ENCODE results near the gene MYBPC2. TPM values are rescaled to one million over a fixed set of nuclear protein-coding genes. Genes with fewer than 3 reads are reported as not detected.
A peak's percentile ranks its signal among the peaks of the same experiment; 100 is the strongest.

MYBPC2 gene
- total and polyA plus RNA-seq, 9 of the 15 experiments (the other 6 are each of a cell fraction or from before 2014, with no cell fraction given) = 0.01 to 0.14 (median 0.04) TPM; not detected in 6

- TF ChIP-seq, protein P1, sequence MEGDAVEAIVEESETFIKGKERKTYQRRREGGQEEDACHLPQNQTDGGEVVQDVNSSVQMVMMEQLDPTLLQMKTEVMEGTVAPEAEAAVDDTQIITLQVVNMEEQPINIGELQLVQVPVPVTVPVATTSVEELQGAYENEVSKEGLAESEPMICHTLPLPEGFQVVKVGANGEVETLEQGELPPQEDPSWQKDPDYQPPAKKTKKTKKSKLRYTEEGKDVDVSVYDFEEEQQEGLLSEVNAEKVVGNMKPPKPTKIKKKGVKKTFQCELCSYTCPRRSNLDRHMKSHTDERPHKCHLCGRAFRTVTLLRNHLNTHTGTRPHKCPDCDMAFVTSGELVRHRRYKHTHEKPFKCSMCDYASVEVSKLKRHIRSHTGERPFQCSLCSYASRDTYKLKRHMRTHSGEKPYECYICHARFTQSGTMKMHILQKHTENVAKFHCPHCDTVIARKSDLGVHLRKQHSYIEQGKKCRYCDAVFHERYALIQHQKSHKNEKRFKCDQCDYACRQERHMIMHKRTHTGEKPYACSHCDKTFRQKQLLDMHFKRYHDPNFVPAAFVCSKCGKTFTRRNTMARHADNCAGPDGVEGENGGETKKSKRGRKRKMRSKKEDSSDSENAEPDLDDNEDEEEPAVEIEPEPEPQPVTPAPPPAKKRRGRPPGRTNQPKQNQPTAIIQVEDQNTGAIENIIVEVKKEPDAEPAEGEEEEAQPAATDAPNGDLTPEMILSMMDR (IDR thresholded peaks at IDR 0.05 in 2 of 3, conservative IDR thresholded peaks at IDR 0.05 in 1 of 3; ENCODE audit: insufficient read depth in 2 of 3, low read depth in 1 of 3, low read length in 3 of 3) = peak; percentile 40 to 57 (median 41); a peak in 4 of 6 replicates
- no peak for TF ChIP-seq SRSF7 (optimal IDR thresholded peaks at IDR 0.05; ENCODE audit: low read depth, low read length)
- no peak for TF ChIP-seq NCOA4 (IDR thresholded peaks at IDR 0.05; ENCODE audit: partially characterized antibody)
- 0 out of 2 replicates have a peak, but pooled peaks have one; percentile 38 for TF ChIP-seq MTA1 (IDR thresholded peaks at IDR 0.05; ENCODE audit: borderline replicate concordance)
- TF ChIP-seq EP300 (IDR thresholded peaks at IDR 0.05; ENCODE audit: low read length) = peak; percentile 38; the same call in 1 of the 2 replicates
- no peak for TF ChIP-seq FUS (optimal IDR thresholded peaks at IDR 0.05; ENCODE audit: low read depth, low read length)
- TF ChIP-seq ZNF740 (CRISPR knock-in tag; IDR thresholded peaks at IDR 0.05) = peak; percentile 99
- peak in 1 of 2 experiments; percentile 86; a peak in 2 of 4 replicates for TF ChIP-seq ZNF740 (tag; IDR thresholded peaks at IDR 0.05)
- no peak for TF ChIP-seq CBX1 (IDR thresholded peaks at IDR 0.05; ENCODE audit: low read depth)
- peak; percentile 89 for TF ChIP-seq PCBP1 (IDR thresholded peaks at IDR 0.05; ENCODE audit: low read depth, low read length, poor library complexity, severe bottlenecking)
- peak; percentile 88; the same call in 1 of the 2 replicates for TF ChIP-seq TARDBP (IDR thresholded peaks at IDR 0.05)
- TF ChIP-seq SMARCE1 (IDR thresholded peaks at IDR 0.05) = peak; percentile 64
- TF ChIP-seq ATF1 (CRISPR knock-in tag; IDR thresholded peaks at IDR 0.05) = no peak
- no peak for TF ChIP-seq ATF1 (tag; IDR thresholded peaks at IDR 0.05)
- TF ChIP-seq HDAC2 (IDR thresholded peaks at IDR 0.05) = peak; percentile 55; the same call in 1 of the 2 replicates
- TF ChIP-seq GATA2 (CRISPR knock-in tag; IDR thresholded peaks at IDR 0.05) = peak; percentile 71
- TF ChIP-seq CBFA2T3 (IDR thresholded peaks at IDR 0.05) = peak; percentile 91
- 0 out of 2 replicates have a peak, but pooled peaks have one; percentile 8 for TF ChIP-seq RAD51 (IDR thresholded peaks at IDR 0.05; ENCODE audit: borderline replicate concordance, low read depth)
- TF ChIP-seq CREM (IDR thresholded peaks at IDR 0.05; ENCODE audit: low read depth) = peak; percentile 50; the same call in 1 of the 2 replicates
- TF ChIP-seq POLR2AphosphoS5 (IDR thresholded peaks at IDR 0.05; ENCODE audit: control insufficient read depth, insufficient read depth, low read depth, low read length) = peak; percentile 70
- TF ChIP-seq SRF (CRISPR knock-in tag; IDR thresholded peaks at IDR 0.05) = peak in 1 of 2 experiments; percentile 33; a peak in 1 of 4 replicates
- TF ChIP-seq ZNF324 (CRISPR knock-in tag; IDR thresholded peaks at IDR 0.05) = no peak
- TF ChIP-seq KLF16 (IDR thresholded peaks at IDR 0.05) = peak; percentile 79
- peak; percentile 34 for TF ChIP-seq EGR1 (conservative IDR thresholded peaks at IDR 0.05)
- TF ChIP-seq KDM1A (IDR thresholded peaks at IDR 0.05) = peak; percentile 55 to 90; a peak in 3 of 4 replicates
These were observed 67.5 kb downstream of the MYBPC2 start (continued) for GRCh38 chr19:50500060-50500752.

Measured in K562 (cell line).